Measurements from ENCODE around the gene P2RX7.

The P2RX7 gene

DNA sequence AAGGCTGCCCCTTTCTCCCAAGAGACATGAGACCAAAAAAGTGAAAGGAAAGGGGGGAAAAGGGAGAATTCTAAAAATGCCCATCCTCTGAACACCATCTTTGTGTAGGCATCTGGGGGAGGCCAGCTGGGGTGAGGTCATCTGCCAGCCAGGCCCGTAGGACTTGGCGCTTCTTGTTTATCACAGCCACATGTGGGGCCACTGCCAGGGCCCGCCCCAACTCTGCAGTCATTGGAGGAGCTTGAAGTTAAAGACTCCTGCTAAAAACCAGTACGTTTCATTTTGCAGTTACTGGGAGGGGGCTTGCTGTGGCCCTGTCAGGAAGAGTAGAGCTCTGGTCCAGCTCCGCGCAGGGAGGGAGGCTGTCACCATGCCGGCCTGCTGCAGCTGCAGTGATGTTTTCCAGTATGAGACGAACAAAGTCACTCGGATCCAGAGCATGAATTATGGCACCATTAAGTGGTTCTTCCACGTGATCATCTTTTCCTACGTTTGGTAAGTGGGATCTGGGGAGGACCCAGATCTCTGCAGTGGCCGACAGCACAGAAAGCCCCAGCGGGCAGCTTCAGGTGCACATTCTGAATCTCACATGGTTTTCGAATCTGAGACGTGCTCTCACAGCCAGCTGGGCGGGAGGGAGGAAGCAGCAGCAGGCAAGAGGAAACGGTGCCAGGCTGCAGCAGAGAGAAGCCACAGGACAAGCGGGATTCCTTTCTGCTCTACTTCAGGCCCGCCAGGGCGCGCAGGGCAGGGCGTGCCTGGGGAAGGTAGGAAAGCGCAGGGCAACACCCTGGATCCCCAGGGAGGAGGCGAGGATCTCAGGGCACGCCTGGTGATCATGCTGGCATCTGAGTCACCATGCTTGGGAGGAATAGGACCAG is at the start of gene P2RX7:
TSS of gene P2RX7 (plus strand) at position 276 of the 881 bp plus-strand sequence. CDS start at position 371, 95 bp downstream.
- DNase-seq, result peak; percentile 47

DNA sequence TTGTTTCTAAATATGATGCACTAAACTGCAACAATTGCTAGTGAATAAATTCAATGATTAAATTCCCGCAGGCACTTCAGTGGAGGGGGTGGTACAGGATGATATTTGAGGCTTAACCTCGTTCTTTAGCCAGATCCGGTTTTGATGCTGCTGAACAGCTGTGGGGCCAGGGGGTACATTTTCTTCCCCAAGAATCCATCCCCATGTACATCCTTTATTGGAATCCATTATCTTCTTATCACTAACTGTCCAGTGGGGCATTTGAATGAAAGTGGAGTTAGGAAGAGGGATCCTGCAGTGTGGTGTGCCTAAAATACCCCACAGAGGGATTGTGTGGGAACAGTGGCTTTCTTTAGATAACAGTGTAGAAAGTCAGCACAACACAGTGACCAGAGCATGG is 48.4 kb upstream of the P2RX7 start:
- no peak for DNase-seq

DNA sequence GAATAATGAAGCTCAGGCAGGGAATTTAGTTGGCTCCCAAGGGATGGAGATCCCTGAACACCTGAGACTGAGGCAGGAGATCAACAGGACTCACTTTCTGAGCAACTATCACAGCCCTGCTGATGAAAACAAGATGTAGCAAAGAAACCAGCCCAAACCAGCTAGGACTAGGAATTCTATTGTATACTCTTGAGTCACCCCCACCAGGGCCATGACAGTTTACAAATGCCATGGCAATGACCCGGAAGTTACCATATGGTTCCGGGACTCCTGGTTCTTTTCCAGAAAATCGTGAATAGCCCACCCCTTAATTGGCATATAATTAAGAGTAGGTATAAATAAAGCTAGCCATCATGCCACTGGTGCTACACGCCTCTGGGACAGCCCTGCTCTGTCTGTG is 47.6 kb upstream of the P2RX7 start:
- no peak for DNase-seq

DNA sequence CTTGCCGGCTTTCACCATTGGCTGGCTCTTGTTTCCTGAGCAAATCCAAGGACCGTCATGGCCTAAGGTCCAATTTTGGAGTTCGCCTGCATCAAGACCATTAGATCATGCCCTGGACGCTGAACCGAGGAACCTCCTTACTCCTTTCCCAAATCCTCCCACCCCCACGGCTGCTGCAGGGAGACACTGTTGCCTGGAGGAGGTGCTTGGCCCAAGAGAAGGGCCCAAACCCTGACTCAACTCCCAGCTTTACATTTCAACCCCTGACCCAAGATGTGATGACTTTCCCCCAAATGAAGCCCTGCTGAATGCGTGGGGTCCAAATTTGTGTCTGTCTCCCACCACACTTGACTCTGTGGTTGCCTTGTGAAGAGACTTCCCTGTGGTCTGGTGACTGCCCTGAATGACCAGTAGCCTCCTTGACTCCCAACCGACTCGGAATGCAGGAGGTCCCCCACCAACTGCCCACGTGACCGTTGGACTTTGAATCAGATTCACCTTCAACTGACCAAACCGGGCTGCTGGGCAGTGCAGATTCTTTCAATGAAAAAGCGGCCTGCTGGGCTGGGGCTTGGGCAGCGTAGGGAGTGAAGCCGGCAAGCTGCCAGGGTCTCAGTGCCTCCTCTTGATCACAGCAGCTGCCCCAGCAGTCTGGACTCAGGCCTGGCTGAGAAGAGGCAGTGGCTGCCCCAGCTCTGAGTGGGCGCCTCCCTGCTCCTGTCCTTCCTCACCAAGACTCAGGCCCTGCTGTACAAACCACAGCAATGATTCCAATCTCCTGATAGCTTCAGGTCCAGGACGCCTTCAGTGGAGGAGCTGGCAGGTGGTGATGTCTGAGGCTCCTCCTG is 46.9 kb upstream of the P2RX7 start:
- DNase-seq, result no peak

DNA sequence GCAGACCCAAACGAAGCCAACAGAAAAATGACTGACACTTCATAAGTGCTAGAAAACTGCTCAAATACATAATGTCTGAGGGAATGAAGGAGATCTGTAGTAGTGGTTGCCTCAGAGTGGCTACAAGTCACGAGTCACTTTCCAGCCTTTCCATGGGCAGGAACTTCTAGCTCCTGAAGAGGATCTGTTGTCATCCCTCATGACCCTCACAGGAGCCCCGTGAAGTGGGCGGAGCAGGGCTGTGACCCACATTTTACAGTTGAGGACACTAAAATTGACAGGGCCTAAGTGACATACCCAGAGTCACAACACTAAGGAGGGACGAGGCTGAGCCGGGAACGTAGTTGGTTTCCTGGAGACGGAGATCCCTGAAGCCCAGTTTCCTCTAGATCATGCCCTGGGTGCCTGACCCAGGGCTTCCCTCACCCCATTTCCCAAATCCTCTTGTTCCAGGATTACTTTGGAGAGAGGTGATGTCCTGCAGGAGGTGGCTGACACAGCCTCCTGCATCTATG is 45.8 kb upstream of the P2RX7 start:
- no peak for DNase-seq

DNA sequence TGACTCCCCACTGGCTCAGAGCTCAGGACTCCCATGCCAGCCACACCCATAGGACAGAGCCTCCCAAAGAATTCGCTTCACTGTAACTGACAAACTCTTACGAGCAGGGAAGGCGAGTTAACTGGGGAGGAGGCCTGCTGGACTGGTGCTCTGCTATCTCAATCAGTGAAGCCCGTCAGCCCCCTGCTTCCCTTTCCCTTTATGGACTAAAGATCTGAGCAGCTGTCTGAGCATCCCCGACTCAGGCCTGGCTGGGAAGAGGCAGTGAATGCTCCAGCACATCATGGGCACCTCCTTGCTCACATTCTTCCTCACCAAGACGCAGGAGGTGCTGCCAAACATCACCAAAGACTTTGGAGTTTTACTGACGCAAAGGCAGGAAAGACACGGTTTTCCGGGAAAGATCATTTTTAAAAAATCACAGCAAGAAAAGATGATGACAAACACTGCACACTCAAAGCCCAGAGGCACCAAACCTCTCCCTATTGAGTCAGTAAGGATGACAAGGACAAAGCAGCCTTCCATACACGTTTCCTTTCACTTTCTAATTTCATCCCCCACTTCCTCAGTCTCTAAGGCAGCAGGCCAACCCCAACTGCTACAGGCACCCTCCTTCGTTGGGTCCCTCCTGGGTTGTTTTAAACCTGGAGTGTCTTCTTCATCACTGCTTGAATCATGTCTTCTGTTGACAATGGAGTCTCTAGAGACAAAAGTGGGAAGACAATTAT is 45.0 kb upstream of the P2RX7 start:
- no peak for DNase-seq

DNA sequence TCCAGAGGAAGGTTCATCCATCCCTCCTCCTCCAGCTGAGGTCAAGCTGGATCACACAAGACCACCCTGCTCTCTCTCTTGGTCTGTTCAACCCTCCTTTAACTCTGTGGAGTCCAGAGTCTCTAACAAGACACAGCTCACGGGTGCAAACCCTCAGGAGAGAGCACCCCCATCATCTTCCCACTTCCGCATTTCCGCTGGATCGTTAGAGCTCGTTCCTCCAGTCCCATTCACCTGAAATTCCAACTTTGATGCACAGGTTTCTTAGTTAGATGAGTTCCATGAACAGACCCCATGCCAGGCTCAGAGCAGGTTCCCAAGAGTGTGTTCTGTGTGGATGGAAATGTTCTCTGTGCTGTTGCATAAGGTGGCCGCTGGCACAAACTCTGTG is 44.5 kb upstream of the P2RX7 start:
- DNase-seq, result no peak

DNA sequence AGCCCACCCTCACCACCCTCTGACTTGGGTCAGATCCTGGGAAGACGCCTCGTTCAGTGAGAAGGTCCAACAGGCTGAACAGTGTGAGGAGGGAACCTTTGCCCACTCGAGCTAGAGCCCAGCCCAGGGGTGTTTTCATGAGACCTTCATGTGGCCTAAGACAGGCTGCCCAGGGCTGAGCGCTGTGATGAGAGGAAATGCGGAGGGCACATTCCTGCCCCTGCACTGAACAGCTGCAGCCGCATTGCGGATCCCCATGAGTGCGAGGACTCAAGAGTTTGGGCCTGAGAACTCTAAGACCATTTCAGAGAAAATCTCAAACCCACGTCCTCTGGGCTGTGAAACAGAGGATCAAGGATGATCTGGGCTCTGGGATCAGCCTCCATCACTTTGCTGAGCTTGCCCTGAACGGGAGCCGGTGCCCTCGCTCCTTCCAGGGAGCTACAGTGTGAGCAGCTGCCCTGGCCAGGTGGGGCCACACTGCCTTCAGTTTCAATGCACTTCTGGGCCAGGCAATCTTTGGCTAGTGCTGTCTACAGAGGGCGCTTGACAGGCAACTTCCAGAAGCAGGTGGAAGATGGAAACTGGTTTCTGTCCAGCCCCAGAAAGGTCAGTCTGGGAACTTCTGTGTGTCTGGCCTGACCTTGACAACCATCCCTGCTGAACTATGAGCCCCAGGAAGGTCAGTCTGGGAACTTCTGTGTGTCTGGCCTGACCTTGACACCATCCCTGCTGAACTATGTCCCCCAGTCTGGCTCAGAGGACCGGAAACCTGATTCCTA is 43.5 kb upstream of the P2RX7 start:
- no peak for DNase-seq

DNA sequence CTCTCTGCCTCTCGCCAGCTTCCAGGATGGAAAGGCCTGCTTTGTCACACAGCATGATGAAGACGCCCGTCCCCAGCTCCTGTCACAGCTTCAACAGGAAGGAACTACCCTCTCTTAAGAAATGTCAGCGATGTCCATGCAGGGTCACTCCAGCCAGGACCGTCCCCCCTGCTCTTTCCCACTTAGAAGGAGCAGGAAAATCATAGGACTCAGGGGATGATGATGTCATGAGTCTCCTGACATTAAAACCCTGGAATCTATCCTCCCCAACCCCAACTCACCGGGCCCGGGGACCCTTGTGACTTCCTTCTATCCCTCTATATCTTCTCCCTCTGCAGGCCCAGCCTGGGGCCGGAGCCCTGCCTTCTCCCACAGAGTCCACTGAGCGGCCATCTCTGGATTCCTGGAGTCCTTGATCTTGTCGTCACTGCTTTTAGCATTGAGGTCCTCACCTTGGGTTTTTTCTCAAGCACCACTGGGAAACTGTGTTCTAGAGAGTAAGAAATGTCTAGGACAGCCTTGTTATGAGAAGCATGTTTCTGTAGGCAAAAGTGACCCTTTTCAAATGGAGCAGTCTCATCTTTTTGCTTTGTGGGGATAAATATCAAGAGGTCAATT is 42.8 kb upstream of the P2RX7 start:
- no peak for DNase-seq

DNA sequence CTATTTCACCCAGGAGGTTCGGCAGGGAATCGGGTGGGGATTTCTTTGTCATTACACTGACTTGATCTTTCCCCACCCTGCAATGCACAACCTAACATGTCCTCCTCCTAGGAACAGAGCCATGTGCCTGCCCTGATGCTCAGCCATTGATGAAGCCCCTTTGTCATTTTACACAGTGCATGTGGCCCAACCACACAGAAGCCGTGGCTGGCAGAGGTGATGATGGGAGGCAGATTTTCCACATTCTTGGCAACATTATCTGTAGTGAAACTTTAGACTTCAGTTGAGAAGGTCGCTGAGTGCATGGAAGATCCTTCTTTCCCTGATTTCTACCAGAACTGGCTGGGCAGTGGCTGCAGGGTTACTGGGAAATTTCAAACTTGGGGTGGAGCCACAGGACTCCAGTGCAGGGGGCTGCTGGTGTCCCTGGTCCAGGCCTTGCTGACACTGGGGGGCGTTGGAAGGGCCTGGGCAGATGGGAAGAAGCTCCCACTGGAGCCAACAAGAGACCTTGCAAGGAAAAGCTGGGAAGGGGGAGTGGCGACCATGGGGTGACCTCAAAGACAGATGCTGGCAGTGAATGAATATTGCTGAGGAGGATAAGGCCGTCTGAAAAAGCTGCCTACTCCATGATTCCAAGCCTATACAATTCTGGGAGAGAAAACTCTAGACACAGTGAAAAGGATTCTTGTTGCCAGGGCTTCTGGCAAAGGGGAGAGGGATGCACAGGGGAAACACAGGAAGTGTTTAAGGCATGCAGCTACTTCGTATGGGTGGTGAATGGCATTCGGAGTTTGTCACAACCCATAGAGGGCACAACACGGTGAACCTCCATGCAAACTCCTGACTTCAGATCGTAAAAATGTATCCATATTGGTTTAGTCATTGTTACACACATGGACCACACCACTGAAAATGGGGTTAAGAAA is 41.8 kb upstream of the P2RX7 start:
- DNase-seq, result no peak

DNA sequence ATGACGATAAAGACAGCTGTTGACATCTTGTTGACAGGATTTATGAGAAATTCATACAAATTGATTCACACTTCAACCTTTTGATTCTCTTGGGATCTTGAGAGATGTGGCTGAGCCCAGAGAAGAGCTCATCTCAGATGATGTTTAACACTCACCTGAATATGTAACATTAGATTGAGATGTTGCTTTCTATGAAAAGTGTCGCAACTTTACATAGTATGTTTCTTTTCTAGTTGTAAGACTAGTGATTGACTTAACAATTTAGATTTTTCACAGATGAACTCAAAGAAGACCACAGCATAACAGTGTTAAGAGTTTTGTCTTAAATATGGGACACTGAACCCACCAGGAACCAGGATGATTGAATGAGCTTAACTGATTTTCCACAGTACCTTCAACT is 40.6 kb upstream of the P2RX7 start:
- no peak for DNase-seq

DNA sequence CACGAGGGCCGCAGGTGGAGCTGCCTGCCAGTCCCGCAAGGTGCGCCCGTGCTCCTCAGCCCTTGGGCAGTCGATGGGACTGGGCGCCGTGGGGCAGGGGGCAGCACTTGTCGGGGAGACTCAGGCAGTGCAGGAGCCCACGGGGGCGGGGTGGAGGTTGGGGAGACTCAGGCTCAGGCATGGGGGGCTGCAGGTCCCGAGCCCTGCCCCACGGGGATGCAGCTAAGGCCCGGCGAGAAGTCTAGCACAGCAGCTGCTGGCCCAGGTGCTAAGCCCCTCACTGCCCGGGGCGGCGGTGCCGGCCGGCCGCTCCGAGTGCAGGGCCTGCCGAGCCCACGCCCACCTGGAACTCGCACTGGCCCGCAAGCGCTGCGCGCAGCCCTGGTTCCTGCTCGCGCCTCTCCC is 39.2 kb upstream of the P2RX7 start:
- no peak for DNase-seq

DNA sequence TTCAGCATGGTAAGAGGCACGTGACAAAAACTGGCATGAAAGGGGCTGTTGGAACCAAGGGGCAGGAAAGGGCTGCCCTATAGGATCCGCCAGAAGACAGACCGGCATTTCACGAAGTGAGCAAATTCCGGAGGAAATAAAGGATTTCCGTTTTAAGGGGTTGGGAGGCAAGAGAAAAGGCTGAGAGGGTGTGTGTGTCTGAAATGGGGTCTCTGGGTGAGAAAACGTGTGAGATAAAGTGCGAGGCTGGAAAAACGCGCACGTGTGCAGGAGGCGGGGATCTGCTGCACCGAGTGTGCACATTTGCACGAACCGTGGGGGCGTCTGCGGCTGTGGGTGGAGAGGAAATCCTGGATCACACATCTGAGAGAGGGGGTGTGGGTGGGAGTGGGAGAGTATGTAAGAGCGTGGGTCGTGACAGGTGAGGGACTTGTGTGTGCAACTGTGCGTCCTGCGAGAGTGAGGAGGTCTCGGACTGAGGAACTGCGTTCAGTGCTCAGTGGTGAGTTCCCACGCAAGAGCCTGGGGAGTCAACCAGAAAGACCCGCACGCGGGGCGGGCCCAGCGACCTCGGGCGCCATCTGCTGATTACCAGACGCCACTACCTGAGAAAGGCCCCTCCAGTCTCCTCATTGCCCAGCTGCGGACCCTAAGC is 37.0 kb upstream of the P2RX7 start:
- DNase-seq, result peak; percentile 84

DNA sequence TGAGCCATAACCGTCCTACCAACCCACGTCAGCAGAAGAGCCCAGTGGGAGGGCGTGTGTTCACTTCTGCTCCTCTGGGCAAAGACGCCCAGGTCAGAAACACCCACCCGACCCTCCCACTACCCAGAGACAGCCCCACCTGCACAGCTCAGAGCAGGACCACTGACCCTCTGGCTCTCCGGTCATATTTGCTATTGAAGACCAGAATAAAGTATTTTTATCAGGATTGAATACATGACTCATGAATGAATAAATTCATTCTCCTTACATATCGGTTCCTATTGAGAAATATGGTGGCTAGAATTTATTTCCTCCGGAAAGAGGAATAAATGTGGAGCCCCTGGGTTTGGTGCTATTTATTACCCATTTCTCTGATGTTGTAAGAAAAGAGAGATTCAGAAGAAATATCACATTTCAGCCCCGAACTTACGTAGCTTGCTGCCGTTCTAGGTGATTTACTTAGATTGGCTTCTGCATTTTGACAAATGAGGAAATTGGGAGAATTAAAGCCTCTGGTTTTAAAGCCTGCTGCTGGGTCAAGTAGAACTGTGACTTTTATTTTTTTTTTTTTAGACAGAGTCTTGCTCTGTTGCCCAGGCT is 36.4 kb upstream of the P2RX7 start:
- no peak for DNase-seq

DNA sequence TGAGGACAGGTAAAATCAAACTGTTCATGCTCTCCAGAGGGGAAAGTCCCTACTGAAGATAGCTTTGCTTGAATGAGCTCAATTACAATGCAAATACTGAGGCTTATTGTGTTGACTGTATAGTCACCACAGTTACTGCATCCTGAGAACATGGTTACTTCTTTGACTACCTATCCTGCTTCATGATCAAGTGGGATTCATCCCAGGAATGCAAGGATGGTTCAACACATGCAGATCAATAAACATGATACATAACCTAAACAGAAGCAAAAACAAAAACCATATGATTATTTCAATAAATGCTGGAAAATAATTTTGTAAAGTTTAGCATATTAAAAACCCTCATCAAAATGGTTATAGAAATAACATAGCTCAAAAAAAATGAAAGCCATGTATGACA is 32.9 kb upstream of the P2RX7 start:
- no peak for DNase-seq

DNA sequence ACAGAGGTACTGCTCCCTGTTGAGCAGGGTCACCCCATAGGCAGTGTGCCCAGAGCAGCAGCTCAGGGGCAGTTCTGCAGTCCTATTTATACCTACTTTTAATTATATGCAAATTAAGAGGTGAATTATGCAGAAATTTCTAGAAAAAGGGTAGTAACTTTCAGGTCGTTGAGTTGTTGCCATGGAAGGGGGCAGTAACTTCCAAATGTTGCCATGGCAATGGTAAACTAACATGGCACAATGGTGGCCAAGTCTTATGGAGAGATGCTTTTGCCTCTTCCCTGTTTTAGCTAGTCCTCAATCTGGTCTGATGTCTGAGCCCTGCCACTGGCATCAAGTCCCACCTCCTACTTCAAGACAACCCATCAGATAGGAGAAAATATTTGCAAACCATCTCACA is 30.4 kb upstream of the P2RX7 start:
- DNase-seq, result no peak

DNA sequence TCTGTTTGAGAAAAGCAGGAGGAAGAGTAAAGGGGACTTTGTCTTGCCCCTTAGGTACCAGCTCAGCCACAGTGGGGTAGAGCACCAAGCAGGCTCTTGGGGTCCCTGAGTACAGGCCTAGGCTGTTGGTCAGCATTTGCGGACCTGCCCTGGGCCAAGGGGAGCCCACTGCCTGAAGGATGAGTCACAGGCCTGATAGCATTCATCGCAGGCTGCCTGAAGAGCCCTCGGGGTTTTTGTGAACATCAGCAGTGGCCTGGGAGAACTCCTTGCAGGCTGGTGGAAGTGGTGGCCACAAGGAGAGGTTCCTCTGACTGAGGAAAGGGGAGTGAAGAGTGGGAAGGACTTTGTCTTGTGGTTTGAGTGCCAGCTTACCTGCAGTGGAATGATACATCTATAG is 25.0 kb upstream of the P2RX7 start:
- no peak for DNase-seq

DNA sequence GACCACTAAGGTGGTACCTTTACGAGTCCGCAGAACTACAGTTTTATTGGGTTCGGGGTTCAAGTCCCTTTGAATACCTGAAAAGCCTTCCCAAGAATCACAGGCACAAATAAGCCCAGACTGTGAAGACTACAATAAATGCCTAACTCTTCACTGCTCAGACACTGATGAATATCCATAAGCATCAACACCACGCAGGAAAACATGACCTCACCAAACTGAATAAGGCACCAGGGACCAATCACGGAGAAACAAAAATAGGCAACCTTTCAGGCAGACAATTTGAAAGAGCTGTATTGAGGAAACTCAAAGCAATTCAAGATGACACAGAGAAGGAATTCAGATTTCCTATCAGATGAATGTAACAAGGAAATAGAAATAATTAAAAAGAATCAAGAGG is 24.2 kb upstream of the P2RX7 start:
- no peak for DNase-seq

DNA sequence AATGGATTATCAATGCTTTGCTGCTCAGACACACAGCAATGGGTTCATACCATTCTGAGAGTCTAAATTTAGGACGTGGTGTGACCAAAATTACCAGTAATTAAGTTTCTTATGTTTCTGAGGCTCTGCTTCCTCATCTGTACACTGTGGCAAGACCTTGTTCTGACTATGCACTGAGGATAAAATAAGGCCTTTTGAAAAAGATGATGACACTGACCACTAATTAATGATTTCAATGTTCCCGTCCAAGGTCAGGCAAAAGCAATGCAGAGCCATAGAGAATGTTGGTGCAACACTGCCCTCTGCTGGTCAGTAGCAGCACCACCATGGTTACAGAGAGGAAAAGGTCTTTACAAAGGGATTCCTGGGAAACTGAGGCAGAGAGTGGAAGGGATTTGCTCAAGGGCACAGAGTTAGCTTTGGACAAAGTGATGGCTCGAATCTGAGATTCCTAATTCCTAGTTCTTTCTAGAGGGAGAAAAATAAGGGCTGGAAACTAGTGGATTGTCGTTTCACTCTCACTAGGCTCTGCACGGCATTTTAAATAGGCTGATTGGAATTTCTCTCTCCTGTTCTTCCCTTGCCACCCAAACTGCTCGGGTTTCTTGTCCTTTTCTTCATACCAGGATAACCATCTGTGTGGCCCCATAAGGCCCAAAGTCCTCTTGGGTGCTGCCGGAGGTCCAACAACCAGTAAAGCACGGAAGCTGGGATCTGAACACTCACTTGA is 22.3 kb upstream of the P2RX7 start:
- DNase-seq, result peak; percentile 73
